GM10266 (cell line): ENCODE data around the gene CPSF6.
"Not testable (repeated sequence)": the region's sequence is repeated elsewhere in the genome, so short reads cannot be mapped to it uniquely, and the experiment has no call there.

ENCODE experiments used
- DNase-seq: peaks from one replicate; pipeline ENCODE4 v3.0.0; 2012; ENCODE audit errors: extremely low spot score
- TF ChIP-seq, protein P1 (sequence below): IDR thresholded peaks from 2 replicates; pipeline ENCODE4 v1.5.1; 2012; ENCODE audit warnings: mild to moderate bottlenecking, low read depth; ENCODE audit not compliant: control insufficient read depth, insufficient read depth; ENCODE audit errors: missing control alignments

The CPSF6 gene

DNA sequence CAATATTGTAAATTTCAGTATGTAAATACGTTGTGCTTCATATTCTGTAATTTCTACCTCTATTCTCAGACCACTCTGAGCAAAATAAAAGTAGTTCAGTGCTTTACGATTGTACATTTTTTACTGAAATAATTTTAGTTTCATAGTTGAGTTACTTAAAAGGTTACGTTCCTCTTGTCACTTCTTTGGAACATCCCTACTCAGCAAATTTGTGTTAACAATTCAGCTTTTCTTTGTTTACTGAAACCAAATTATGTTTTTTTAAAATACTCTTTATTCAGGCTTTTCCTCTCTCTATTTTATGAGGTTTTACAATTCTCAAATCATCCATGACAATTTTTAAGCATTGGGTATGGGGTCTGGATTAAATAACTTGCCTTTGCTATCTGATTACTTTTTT lies 25.8 kb downstream of the CPSF6 start:
- TF ChIP-seq, protein P1, sequence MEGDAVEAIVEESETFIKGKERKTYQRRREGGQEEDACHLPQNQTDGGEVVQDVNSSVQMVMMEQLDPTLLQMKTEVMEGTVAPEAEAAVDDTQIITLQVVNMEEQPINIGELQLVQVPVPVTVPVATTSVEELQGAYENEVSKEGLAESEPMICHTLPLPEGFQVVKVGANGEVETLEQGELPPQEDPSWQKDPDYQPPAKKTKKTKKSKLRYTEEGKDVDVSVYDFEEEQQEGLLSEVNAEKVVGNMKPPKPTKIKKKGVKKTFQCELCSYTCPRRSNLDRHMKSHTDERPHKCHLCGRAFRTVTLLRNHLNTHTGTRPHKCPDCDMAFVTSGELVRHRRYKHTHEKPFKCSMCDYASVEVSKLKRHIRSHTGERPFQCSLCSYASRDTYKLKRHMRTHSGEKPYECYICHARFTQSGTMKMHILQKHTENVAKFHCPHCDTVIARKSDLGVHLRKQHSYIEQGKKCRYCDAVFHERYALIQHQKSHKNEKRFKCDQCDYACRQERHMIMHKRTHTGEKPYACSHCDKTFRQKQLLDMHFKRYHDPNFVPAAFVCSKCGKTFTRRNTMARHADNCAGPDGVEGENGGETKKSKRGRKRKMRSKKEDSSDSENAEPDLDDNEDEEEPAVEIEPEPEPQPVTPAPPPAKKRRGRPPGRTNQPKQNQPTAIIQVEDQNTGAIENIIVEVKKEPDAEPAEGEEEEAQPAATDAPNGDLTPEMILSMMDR, result no peak
- DNase-seq, result no peak

DNA sequence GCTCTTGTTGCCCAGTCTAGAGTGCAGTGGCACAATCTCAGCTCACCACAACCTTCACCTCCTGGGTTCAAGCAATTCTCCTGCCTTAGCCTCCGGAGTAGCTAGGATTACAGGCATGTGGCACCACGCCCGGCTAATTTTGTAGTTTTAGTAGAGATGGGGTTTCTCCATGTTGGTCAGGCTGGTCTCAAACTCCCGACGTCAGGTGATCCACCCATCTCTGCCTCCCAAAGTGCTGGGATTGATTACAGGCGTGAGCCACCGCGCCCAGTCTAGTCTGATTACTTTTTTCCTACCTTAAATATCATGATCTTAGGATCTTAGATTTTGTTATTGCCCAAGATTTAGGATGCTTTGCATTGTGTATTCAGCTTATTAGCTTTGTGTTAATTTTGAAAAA lies 26.3 kb downstream of the CPSF6 start:
- DNase-seq, result not testable (repeated sequence)

DNA sequence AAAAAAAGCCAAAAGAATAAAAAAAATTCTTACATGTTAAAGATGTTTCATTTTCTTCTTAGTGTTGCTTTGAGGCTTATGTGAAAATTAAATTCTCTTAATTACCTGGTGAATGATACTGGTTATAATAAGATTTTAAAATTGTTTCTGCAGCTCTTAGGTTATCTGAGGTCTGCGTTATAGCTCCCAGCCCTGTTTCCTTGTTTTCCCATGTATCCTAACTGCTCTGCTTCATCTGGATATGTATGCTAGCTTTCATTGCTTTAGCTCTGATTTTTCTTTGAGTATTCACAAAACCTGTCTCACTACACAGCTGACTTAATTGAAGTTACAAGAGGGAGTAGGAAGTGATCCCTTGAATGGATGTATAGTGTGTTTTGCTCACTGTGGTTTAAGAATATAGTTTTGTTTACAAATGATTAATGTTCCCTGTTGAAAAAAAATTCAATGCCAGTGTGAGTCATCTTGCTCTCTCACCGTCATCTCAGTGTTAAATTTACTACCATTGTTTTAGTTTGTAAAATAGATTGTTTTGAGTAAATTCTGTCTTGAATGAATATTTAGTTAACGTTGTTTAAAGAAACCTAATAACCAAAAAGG lies 26.8 kb downstream of the CPSF6 start:
- DNase-seq, result no peak
- TF ChIP-seq, protein P1, result no peak

DNA sequence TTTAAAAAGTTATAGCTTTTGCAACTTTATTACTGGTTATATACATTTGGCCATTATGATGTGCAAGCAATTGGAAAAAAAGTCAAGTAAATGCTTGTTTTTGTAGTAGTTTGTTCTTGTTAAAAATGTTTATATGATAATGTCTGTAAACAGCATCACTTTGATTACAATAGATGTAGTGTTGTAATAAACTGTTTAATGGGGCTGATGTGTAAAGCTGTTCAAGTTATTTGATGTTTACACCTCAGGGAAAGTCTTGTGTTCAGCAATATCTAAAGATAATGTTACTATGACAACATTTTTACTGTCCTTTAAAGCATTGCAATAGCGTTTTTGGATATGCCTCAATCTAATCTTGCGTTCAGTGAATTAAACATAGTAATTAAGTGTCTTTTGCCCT lies 30.4 kb downstream of the CPSF6 start:
- TF ChIP-seq, protein P1, result no peak
- no peak for DNase-seq

DNA sequence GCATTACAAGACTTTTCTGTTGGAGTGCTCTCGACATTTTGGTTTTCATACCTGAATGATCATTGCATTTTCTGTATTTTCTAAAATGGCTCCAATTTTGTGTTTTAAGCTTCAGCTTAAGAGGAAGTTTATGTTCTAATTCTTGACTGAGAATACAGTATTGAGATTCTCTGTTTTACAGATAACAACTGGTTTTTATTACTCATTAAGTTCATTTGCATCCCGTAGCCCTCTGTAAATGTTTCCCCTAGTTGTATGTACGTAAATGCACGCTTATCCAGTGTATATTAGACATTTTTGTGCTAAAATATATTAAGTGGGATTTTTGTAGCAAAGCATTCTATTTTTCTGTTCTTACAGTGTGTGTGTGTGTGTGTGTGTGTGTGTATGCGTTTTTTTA lies 33.1 kb downstream of the CPSF6 start:
- TF ChIP-seq, protein P1, result no peak
- DNase-seq, result no peak

DNA sequence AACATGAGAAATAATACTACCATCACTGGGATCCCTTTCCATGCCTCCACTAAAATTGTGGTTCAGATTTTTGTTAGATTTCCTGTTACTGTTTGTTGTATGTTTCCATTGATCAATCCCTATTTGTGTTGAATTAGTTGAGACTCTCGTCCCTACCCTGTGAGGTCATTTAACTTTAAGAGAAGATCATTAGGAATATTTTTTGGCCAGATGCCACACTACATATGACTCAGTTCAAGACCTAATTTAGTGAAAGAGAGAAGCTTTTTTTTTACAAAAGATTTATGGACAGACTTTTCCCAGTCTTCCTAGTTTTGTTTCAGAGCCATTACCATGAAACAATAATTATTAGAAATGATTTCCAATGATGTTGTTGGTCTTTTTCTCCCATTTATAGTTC lies 35.5 kb downstream of the CPSF6 start:
- TF ChIP-seq, protein P1, result no peak
- no peak for DNase-seq

DNA sequence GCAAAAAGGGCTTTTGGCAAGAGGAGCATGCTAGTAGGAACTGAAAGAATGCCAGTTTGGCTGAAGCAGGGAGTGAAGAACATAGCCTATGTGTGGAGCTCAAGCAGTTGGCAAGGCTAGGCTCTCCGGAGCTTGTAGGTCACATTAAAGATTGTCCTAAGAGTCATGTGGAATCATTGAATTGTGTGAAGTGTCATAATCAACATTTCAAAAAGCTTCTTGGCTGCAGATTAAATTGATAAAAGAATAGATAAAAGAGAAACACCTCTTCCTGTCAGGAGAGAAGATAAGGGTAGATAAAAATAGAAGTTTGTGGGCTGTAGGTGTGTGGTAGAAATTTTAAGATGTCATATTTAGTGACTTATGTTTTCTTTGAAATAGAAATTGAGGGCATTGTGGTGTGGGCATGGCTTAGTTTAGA lies 36.1 kb downstream of the CPSF6 start:
- TF ChIP-seq, protein P1, result no peak
- no peak for DNase-seq
